ENCODE measurements around the gene CENPX.
"Not testable (repeated sequence)": the region's sequence is repeated elsewhere in the genome, so short reads cannot be mapped to it uniquely, and the experiment has no call there.

Gene CENPX

GRCh38 chr17:82042649-82043048, 20.0 kb upstream of the CENPX start:
- no peak for DNase-seq (ENCODE audit: low read depth)
- no peak for TF ChIP-seq CTCF (IDR thresholded peaks at IDR 0.05; ENCODE audit: low read depth, low read length, missing control alignments)
- in situ Hi-C loops (cut with HindIII; ENCODE audit: low sequenced_read_pairs), result no loop called here
- no peak overlapping the region for H3K4me3 ChIP-seq (ENCODE audit: low read depth, low read length)

GRCh38 chr17:82041144-82041814, 18.6 kb upstream of the CENPX start:
- H3K4me3 ChIP-seq (ENCODE audit: low read depth, low read length), result no peak overlapping the region
- no peak for DNase-seq (ENCODE audit: low read depth)
- in situ Hi-C loops (cut with HindIII; ENCODE audit: low sequenced_read_pairs), result no loop called here
- no peak for TF ChIP-seq CTCF (IDR thresholded peaks at IDR 0.05; ENCODE audit: low read depth, low read length, missing control alignments)

- TF ChIP-seq CTCF (IDR thresholded peaks at IDR 0.05; ENCODE audit: low read depth, low read length, missing control alignments), result no peak
- DNase-seq (ENCODE audit: low read depth), result no peak
- in situ Hi-C loops (cut with HindIII; ENCODE audit: low sequenced_read_pairs), result loop anchor here (10.0 kb wide), 2 partner anchors 65 to 95 kb away; partner anchors contain the start of gene ASPSCR1
- no peak overlapping the region for H3K4me3 ChIP-seq (ENCODE audit: low read depth, low read length)
These were observed 17.1 kb upstream of the CENPX start for GRCh38 chr17:82039695-82040299.

GRCh38 chr17:82038796-82039409, 16.2 kb upstream of the CENPX start:
- in situ Hi-C loops (cut with HindIII; ENCODE audit: low sequenced_read_pairs), result loop anchor here (10.0 kb wide), 2 partner anchors 64 to 96 kb away; partner anchors contain the start of gene ASPSCR1
- DNase-seq (ENCODE audit: low read depth); H3K4me3 ChIP-seq (ENCODE audit: low read depth, low read length): not testable (repeated sequence)

- DNase-seq (ENCODE audit: low read depth), result no peak
- H3K4me3 ChIP-seq (ENCODE audit: low read depth, low read length), result peak overlapping the region; percentile 61
- no peak for TF ChIP-seq CTCF (IDR thresholded peaks at IDR 0.05; ENCODE audit: low read depth, low read length, missing control alignments)
- in situ Hi-C loops (cut with HindIII; ENCODE audit: low sequenced_read_pairs), result loop anchor here (10.0 kb wide), 2 partner anchors 63 to 97 kb away; partner anchors contain the start of gene ASPSCR1
These were observed 15.2 kb upstream of the CENPX start for GRCh38 chr17:82037889-82038195.

- in situ Hi-C loops (cut with HindIII; ENCODE audit: low sequenced_read_pairs), result loop anchor here (10.0 kb wide), 2 partner anchors 62 to 98 kb away; partner anchors contain the start of gene ASPSCR1
These were observed 14.6 kb upstream of the CENPX start, which contains the start of gene DCXR for GRCh38 chr17:82037092-82037888. Gene DCXR (minus strand): TSS chr17:82037697. CDS start chr17:82037682, 15 bp downstream.

More at GRCh38 chr17:82037092-82037888, 14.6 kb upstream of the CENPX start, which contains the start of gene DCXR:
- peak within 1 kb of the TSS; percentile 61 for H3K4me3 ChIP-seq (ENCODE audit: low read depth, low read length)
- TF ChIP-seq CTCF (IDR thresholded peaks at IDR 0.05; ENCODE audit: low read depth, low read length, missing control alignments), result peak; percentile 68
- peak; percentile 92 for DNase-seq (ENCODE audit: low read depth)

Data from astrocyte of the cerebellum (primary cell).